ENCODE results near the gene DISP3. TPM values are rescaled to one million over a fixed set of nuclear protein-coding genes. Genes with fewer than 3 reads are reported as not detected.

The DISP3 gene
- total and polyA plus RNA-seq, 2 of the 4 experiments (the other 2 are of a cell fraction), result 0.05 TPM; not detected in 1

DNA sequence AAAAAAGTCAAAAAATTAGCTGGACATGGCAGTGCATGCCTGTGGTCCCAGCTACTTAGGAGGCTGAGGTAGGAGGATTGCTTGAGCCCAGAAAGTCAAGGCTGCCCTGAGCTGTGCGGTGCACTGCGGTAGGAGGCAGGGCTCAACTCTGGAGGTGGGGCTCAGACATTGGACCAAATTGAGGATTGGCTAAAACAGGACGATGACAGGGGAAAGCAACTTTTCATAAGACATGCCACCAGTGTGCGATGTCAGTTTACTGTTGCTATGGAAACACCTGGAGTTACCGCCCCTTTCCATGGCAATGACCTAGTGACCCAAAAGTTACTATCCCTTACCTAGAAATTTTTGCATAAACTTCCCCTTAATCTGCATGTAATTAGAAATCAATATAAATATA is 85.3 kb downstream of the DISP3 start:
- ChIA-PET POLR2A (ENCODE audit: unreplicated experiment) (no interaction called here), CTCF (interaction anchor here (0.6 kb wide), 1 partner anchor 13 kb away, joined by 4 read pairs; no protein-coding TSS in a partner anchor)
- no peak for ATAC-seq (ENCODE audit: low read depth)
- Histone ChIP-seq H3K14ac (replicated peaks; ENCODE audit: low read depth, low read length) (no peak overlapping the region), H2AK9ac (replicated peaks; ENCODE audit: low read depth, low read length, poor library complexity) (no peak overlapping the region), H2BK5ac (ENCODE audit: low read depth, low read length, poor library complexity, severe bottlenecking) (no peak overlapping the region), H3K4me3 (ENCODE audit: insufficient read depth, low read depth, low read length) (no peak overlapping the region), H4K20me1 (ENCODE audit: insufficient read depth, low read length) (no peaks in the 10 kb centered on the region), H4K8ac (ENCODE audit: low read depth in 2 of 2, low read length in 2 of 2) (no peak overlapping the region), H2BK15ac (ENCODE audit: low read depth, low read length) (no peak overlapping the region), H3K23ac (ENCODE audit: low read depth, low read length) (no peak overlapping the region), H3K4ac (ENCODE audit: low read depth, low read length) (no peak overlapping the region), H2AK5ac (ENCODE audit: low read depth, low read length) (no peak overlapping the region), H3K56ac (ENCODE audit: extremely low read depth, insufficient read depth, low read length) (no peak overlapping the region), H4K91ac (ENCODE audit: insufficient read depth, low read depth, low read length) (no peak overlapping the region), H3K18ac (ENCODE audit: low read depth, low read length) (no peak overlapping the region), H3K79me1 (ENCODE audit: low read depth in 1 of 2, low read length in 2 of 2) (no peaks in the 10 kb centered on the region), H3K36me3 (ENCODE audit: control insufficient read depth, insufficient read depth, low read length) (no peaks in the 10 kb centered on the region), H2BK20ac (ENCODE audit: low read depth, low read length) (no peak overlapping the region), H3K4me2 (ENCODE audit: low read depth, low read length) (no peak overlapping the region), H2AFZ (replicated peaks; ENCODE audit: low read length, poor library complexity) (no peak overlapping the region), H3K9ac (ENCODE audit: low read depth, low read length) (no peak overlapping the region), H2BK120ac (ENCODE audit: low read depth, low read length) (no peak overlapping the region), H3K9me1 (ENCODE audit: insufficient read depth, low read length) (no peaks in the 10 kb centered on the region), H3K4me1 (ENCODE audit: control insufficient read depth, insufficient read depth, low read length) (no peaks in the 10 kb centered on the region), H3K27ac (ENCODE audit: insufficient read depth, low read length) (no peak overlapping the region), H3K27me3 (ENCODE audit: control insufficient read depth, insufficient read depth, low read length) (peaks cover 3% of the 10 kb centered on the region; the same call in 1 of the 2 replicates), H3K9me3 (ENCODE audit: control insufficient read depth, insufficient read depth, low read length) (no peaks in the 10 kb centered on the region), H4K5ac (ENCODE audit: low read depth, low read length) (no peak overlapping the region)
- WGBS, 2 experiments (ENCODE audit: extremely low coverage in 2 of 2, insufficient read length in 1 of 2), result 37% methylated on average over 3 of the region's 5 CpGs; no CpG with 5 or more reads in 1 of the 2 experiments
- BruUV-seq (replicated peaks), result no TSS peak
- in situ Hi-C loops (cut with MboI; ENCODE audit: low sequenced_read_pairs) (no loop called here), dilution Hi-C loops (cut with HindIII; ENCODE audit: low sequenced_read_pairs, unreplicated experiment) (no loop called here), intact Hi-C loops (cut with micrococcal nuclease) (no loop called here)
- no peak for DNase-seq
- TF ChIP-seq NFE2L2 (IDR thresholded peaks at IDR 0.05; ENCODE audit: low read depth, low read length) (no peak), POLR2A (IDR thresholded peaks at IDR 0.05; ENCODE audit: low read depth, low read length) (no peak), CTCF (conservative IDR thresholded peaks at IDR 0.05; ENCODE audit: low read depth, low read length) (no peak), CEBPB (IDR thresholded peaks at IDR 0.05; ENCODE audit: low read depth, low read length) (no peak), FOS (IDR thresholded peaks at IDR 0.05; ENCODE audit: low read depth, low read length) (no peak), SMC3 (IDR thresholded peaks at IDR 0.05; ENCODE audit: low read depth, low read length) (no peak), MAFK (IDR thresholded peaks at IDR 0.05; ENCODE audit: low read depth, low read length) (no peak), RFX5 (IDR thresholded peaks at IDR 0.05; ENCODE audit: low read depth, low read length) (no peak)
- TF ChIP-seq, protein P1, sequence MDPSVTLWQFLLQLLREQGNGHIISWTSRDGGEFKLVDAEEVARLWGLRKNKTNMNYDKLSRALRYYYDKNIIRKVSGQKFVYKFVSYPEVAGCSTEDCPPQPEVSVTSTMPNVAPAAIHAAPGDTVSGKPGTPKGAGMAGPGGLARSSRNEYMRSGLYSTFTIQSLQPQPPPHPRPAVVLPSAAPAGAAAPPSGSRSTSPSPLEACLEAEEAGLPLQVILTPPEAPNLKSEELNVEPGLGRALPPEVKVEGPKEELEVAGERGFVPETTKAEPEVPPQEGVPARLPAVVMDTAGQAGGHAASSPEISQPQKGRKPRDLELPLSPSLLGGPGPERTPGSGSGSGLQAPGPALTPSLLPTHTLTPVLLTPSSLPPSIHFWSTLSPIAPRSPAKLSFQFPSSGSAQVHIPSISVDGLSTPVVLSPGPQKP (IDR thresholded peaks at IDR 0.05; ENCODE audit: borderline replicate concordance, low read depth, low read length), result no peak

Measured in IMR-90 (cell line).